Ramos (cell line): ENCODE results near the gene MCCC2.
"Not testable (repeated sequence)": the region's sequence is repeated elsewhere in the genome, so short reads cannot be mapped to it uniquely, and the experiment has no call there.

Experiments used
- in situ Hi-C: fragments of 300-500 bp; cut with MboI; formaldehyde crosslinking; loops from one replicate; pipeline ENCODE4 v1.14.3; 2022; ENCODE audit warnings: low sequenced_read_pairs; ENCODE audit not compliant: unreplicated experiment

Gene MCCC2

DNA sequence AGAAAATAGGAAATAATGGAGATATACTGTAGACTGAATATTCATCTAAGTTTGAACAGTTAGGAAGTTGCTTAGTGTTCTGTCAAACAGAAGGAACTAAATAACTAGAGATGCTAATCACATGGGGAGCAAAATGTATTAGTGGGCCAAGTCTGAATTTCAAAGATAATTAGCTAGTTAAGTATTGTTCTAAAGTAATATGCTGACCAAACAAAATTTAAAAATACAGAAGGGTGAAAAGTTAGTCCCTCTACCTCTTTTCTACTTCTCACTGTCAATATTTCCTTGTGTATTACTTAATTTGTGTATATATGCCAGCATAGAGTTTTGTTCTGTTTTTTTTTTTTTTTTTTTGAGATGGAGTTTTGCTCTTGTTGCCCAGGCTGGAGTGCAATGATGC, 4.0 kb downstream of the MCCC2 start:
- in situ Hi-C loops = loop anchor here (25.0 kb wide), 1 partner anchor 721 kb away; the partner anchor contains the start of genes MRPS27 and PTCD2

DNA sequence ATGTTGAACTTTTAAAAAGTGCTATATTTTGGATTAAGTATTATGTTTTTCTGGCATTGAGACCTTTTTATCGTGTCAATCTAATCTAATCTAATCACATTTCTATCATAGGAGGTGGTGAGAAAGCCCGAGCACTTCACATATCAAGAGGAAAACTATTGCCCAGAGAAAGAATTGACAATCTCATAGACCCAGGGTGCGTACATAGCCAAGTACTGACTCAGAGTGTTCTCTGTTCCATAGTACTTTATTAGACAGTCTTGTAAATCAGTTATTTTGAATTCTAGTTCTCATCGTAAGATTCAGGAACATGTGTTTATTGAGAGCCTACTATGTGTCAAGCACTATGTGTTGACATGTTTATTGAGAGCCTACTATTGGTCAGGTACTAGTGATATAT, 9.0 kb downstream of the MCCC2 start:
- in situ Hi-C loops = loop anchor here (25.0 kb wide), 1 partner anchor 716 kb away; the partner anchor contains the start of genes MRPS27 and PTCD2

DNA sequence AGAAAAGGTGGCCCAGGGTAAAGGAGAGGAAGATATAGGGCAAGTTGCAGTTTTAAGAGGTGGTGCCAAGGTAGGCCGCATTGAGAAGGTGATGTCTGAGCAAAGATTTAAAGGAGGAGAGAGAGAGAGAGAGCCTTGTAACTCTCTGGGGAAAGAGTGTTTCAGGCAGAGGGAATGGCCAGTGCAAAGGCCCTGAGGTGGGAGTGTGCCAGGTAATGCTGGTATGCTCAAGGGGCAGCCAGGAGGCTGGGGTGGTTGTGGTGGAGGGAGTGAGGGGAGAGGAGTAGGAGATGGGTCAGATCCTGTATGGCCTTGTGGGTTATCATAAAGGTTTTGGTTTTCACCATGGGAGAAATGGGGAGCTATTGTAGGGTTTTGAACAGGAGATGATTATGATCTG, 9.9 kb downstream of the MCCC2 start:
- in situ Hi-C loops = loop anchor here (25.0 kb wide), 1 partner anchor 715 kb away; the partner anchor contains the start of genes MRPS27 and PTCD2

DNA sequence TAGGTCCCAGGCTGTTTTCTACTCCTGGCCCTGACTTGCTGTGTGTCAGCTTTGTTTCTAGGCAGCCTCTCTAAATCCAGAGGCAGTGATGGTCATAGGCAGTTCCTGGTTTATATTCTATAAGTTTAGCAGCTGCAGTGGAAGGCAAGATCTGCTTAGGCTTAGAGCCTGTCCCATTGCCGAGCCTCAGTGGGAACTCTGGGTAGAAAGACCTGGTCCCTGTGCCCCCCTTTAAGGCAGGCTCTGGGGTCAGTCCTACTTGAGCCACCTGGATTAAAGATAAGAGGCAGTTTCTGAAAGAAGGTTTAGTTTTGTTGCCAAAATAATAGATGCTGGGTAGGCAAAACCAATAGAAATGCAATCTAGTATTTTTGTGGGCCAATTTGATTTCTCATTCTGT, 13.6 kb downstream of the MCCC2 start:
- in situ Hi-C loops = no loop called here

GRCh38 chr5:71601222-71602026, 14.3 kb downstream of the MCCC2 start:
- in situ Hi-C loops = no loop called here

DNA sequence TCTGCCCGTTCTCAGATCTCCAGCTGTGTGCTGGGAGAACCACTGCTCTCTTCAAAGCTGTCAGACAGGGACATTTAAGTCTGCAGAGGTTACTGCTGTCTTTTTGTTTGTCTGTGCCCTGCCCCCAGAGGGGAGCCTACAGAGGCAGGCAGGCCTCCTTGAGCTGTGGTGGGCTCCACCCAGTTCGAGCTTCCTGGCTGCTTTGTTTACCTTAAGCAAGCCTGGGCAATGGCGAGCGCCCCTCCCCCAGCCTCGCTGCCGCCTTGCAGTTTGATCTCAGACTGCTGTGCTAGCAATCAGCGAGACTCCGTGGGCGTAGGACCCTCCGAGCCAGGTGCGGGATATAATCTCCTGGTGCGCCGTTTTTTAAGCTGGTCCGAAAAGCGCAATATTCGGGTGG, 22.8 kb downstream of the MCCC2 start:
- in situ Hi-C loops = not testable (repeated sequence)

DNA sequence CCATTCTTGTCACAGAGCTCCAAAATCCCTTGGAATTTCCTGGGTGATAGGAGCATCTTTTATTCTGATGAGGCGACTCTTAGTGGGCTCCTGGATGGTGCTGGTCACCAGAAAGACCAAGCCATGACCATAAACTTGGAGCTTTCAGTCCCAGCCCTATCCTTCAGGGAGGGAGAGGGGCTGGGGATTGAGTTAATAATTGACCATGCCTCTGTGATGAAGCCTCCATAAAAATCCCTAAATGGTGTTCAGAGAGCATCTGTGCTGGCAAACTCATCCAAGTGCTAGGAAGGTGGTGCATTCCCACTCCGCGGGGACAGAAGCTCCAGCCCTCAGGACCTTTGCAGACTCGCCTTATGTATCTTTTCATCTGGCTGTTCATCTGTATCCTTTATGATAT, 28.7 kb downstream of the MCCC2 start:
- in situ Hi-C loops = no loop called here

DNA sequence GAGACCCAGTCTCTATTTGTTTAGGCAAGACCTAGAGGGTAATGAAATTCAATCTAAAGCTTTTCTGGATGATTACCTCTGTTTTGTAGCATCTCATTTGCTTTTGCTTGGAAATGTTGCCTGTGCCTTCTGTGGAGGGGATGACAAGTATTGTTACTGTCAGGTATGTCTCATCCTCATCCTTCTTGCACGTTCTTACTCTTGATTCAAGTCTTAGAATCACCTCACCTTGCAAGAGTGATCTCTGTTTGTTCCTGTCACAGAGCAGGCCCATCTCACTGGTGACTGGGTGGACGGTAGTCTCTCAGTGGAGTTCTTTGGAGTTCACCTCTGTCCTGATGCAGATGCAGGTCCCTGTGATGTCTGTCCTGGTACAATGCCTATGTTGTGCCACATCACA, 33.5 kb downstream of the MCCC2 start:
- in situ Hi-C loops = no loop called here

DNA sequence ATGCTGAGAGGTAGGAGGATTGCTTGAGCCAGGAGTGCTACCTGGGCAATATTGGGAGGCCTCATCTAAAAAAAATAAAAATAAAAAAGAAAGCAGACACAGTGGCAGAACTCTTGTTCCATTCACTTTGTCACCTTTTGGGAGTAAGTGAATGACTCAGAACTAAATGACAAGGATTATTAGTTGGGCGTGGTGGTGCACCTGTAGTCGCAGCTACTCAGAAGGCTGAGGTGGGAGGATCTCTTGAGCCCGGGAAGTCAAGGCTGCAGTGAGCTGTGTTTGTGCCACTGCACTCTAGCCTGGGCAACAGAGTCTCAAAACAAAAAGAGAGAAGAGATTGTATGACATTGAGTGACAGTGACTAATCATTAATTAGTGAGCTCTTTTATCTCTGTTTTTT, 34.1 kb downstream of the MCCC2 start:
- in situ Hi-C loops = no loop called here

- in situ Hi-C loops = no loop called here
Observed at GRCh38 chr5:71621741-71622140, 34.6 kb downstream of the MCCC2 start.

DNA sequence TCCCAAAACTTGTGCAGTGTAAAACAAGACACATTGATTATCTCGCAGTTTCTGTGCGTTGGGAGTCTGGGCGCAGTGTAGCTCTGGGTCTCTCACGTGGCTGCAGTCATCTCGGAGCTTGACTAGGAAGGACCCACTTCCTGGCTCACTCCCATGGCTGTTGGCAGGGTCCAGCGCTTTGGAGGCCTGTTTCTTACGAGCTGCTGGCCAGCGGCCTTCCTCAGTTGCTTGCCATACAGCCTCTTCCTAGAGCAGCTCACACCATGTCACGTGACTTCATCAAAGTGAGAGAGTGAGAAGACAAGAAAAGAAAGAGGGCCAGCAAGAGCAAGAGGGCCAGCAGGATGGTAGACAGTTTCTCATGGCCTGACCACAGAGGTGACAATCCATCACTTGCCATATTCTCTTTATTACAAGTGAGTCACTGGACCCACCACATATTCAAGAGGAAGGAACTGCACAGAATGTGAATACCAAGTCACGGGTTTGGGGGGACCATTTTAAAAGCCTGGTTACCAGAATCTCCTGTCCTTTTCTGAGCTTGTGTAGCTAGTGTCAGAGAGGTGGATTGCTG, 36.2 kb downstream of the MCCC2 start:
- in situ Hi-C loops = no loop called here

GRCh38 chr5:71629950-71630349, 42.8 kb downstream of the MCCC2 start:
- in situ Hi-C loops = no loop called here

DNA sequence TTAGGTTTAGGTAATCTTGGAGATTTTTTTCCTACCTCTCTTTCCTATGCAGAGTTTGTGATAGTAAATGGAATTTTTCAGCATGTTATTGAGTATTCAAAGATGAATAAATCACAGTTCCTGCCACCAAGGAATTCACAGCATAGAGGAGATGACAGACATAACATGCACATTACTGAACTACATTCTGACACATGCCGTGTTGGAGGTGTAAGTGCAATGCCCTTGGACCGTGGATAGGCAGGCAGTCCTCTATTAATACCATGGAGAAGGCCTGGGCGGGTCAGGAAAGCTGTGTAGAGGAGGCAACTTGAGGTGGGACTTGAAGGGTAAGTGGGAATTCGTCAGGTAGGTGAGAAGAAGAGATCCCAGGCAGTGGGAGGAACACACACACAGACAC, 43.9 kb downstream of the MCCC2 start:
- in situ Hi-C loops = no loop called here

DNA sequence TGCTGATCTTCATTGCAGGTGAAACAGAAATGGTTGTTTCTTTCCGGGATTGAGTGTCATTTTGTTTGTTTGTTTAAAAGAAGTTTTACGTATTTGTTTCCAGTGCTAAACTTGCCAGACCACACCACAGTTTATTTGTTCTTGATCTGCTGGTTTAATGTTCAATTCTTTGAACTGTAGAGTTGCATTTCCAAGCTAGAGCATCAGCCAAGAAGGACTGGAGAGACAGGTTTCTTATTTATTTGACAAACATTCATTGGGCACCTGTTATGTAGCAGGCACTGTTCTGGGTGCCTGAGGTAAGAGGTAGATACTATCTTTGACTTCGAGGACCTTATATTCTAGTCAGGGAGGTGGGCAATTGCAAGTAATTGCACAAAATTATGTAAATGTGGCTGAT, 45.0 kb downstream of the MCCC2 start:
- in situ Hi-C loops = no loop called here

DNA sequence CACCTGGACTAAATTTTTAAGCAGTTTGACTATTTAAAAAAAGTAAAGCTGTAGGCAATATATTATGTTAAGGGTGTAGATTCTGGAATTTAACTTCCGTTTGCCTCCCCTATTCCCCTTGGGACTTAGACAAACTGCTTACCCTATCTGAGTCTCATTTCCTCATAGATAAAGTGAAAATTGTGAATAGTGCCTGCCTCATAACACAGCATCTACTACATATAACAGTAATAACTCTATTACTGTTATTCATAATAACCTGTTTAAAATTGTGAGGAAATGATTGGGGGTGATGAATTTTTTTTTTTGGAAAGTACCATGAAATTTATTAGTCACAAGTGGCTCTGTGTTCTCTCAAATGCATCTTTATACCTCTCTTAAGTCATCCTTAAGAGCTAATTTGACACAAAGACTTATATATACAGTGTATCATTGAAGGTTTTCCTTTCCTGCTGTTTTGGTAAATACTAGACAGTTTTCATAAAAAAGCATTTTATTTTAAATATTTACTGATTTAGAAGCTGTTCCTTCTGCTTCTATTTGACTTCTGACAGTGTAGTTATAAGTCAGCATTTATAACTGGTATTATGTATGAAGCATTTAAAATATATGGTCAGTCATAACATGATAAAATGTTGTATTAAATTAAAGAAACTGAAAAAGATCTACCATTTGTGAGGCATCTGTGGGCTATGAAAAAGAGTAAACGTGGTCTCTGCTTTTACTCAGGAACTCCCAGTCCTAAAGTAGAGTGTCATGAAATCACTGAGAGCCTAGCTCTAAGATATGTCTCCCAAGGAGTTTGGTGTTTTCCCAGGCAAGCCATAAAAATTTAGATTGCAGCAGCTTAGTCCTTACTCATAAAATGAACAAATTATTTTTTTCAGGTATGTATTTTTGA, 46.4 kb downstream of the MCCC2 start:
- in situ Hi-C loops = no loop called here

DNA sequence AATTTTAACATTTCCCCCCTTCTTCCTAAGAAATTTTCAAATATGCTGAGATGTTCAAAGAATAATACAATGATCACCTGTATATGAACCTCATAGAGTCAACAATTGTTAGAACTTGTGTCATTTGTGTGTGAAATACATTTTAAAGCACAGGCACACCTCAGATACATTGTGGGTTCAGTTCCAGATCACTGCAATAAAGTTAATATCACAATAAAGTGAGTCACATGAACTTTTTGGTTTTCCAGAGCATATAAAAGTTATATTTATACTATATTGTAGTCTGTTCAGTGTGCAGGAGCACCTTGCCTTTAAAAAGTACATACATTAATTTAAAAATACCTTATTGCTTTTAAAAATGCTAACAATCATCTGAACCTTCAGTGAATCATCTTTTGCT, 50.0 kb downstream of the MCCC2 start:
- in situ Hi-C loops = no loop called here

DNA sequence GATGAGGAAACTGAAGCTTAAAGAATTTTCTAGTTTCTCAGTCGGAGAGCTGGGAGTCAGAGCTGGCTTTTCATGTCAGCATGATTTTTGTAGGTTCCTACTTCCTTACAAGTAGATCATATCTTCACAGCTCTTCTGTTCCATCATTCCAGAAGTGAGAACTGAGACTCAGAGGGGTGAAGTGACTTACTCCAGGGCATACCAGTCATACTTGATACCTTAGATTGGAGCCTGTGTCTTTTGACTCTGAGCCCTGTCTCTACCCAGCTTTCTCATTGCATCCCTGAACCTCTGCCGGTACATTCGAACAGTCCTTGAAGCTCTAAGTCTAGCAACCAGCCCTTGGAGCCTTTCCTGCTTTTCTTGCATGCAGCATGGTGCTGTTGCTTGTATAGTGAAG, 53.3 kb downstream of the MCCC2 start:
- in situ Hi-C loops = loop anchor here (10.0 kb wide), 1 partner anchor 76 kb away; no protein-coding TSS in a partner anchor

DNA sequence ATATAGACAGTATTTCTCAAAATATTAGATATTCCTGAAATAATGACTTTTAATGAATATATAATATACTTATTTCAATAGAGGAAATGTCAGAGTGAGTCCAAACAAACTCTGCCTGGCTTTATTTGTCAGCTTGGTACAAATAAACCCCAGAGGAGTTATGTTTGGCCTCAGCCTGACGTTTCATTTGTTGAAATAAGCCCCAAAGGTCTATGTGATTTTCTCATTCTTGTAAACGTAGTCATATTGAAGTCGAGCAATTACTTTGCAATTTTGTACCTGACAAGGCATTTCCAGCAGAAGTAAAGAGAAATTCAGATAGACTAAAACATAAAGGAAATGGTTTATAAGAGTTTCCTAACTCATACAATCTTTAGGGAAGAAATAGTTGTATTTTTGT, 57.9 kb downstream of the MCCC2 start:
- in situ Hi-C loops = loop anchor here (10.0 kb wide), 1 partner anchor 80 kb away; no protein-coding TSS in a partner anchor

GRCh38 chr5:71650940-71651339, 63.8 kb downstream of the MCCC2 start:
- in situ Hi-C loops = not testable (repeated sequence)

DNA sequence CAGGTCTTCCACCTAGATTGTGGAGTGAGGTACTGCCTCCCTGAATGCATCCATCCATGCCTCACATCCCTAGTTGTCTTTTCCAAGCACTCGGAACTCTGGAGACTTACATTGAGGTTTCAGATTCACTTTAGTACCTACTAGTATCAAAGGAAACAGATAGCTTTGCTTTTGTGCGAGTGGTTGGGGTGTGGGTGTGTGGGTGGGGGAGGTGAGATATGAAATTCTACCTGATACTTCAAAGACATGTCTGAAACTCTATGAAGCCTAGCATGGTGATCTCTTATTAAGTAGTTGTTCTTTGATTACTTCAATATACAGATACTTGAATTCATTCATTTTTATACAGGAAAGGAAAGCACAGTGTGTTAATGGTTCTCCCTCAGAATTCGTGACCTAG, 64.4 kb downstream of the MCCC2 start:
- in situ Hi-C loops = no loop called here

GRCh38 chr5:71652349-71652748, 65.2 kb downstream of the MCCC2 start:
- in situ Hi-C loops = no loop called here
